Fibroblast of lung (primary cell): Measurements from ENCODE around the gene TAS2R4. TPM values are rescaled to one million over a fixed set of nuclear protein-coding genes. Genes with fewer than 3 reads are reported as not detected.

ENCODE experiments used
- DNase-seq, 2 donors: peaks; one replicate each; pipeline versions ENCODE4 v3.0.0 to v3.0.0-alpha.2; 2010; ENCODE audit warnings: low read depth in 2 of 2
- H2AFZ ChIP-seq: 2 replicates; pipeline ENCODE4 v1.5.1; 2012; ENCODE audit warnings: low read length, control low read depth, inconsistent platforms
- H3K27ac ChIP-seq: 2 replicates; pipeline ENCODE4 v1.5.1; 2011; ENCODE audit warnings: low read length, control low read depth; ENCODE audit not compliant: insufficient read depth
- H3K27me3 ChIP-seq: 2 replicates; pipeline ENCODE4 v1.5.1; 2011; ENCODE audit warnings: mild to moderate bottlenecking, low read length; ENCODE audit not compliant: control insufficient read depth, insufficient read depth
- H3K36me3 ChIP-seq: 2 replicates; pipeline ENCODE4 v1.5.1; 2011; ENCODE audit warnings: low read length; ENCODE audit not compliant: control insufficient read depth, insufficient read depth
- H3K4me1 ChIP-seq: 2 replicates; pipeline ENCODE4 v1.5.1; 2011; ENCODE audit warnings: low read length; ENCODE audit not compliant: control insufficient read depth, insufficient read depth; ENCODE audit errors: extremely low read depth
- H3K4me2 ChIP-seq: 2 replicates; pipeline ENCODE4 v1.5.1; 2011; ENCODE audit warnings: low read length, control low read depth; ENCODE audit not compliant: insufficient read depth; ENCODE audit errors: extremely low read depth
- H3K4me3 ChIP-seq, 4 experiments: fragments of 200-600 bp in 1 of 4; sonication (generic) in 1 of 4; replicated peaks in 1 of 4; 2 replicates each; pipeline ENCODE4 v1.5.1; 2011 to 2016; ENCODE audit warnings: low read length in 4 of 4, low read depth in 3 of 4, mild to moderate bottlenecking in 3 of 4, control low read depth in 2 of 4, inconsistent platforms in 1 of 4, mixed read lengths in 1 of 4; ENCODE audit not compliant: insufficient read depth in 1 of 4; ENCODE audit errors: control extremely low read depth in 1 of 4
- H3K79me2 ChIP-seq: 2 replicates; pipeline ENCODE4 v1.5.1; 2012; ENCODE audit warnings: mild to moderate bottlenecking, low read length, inconsistent platforms; ENCODE audit not compliant: control insufficient read depth, insufficient read depth
- H3K9ac ChIP-seq: 2 replicates; pipeline ENCODE4 v1.5.1; 2011; ENCODE audit warnings: mild to moderate bottlenecking, low read length, control low read depth; ENCODE audit not compliant: insufficient read depth
- H3K9me3 ChIP-seq: 2 replicates; pipeline ENCODE4 v1.5.1; 2012; ENCODE audit warnings: low read depth, low read length; ENCODE audit not compliant: control insufficient read depth, insufficient read depth
- H4K20me1 ChIP-seq: 2 replicates; pipeline ENCODE4 v1.5.1; 2011; ENCODE audit warnings: low read length; ENCODE audit not compliant: control insufficient read depth, insufficient read depth; ENCODE audit errors: extremely low read depth
- EZH2 ChIP-seq: IDR thresholded peaks from 2 replicates; pipeline ENCODE4 v1.5.1; 2012; ENCODE audit warnings: low read length, control low read depth, mild to moderate bottlenecking; ENCODE audit errors: missing control alignments
- polyA minus RNA-seq: library from RNA; depleted of rRNA, polyadenylated mRNA; stranded (reverse); fragments of >200 nt; gene quantifications from 2 replicates; pipeline ENCODE4 v1.2.3, GENCODE V29; 2011; ENCODE audit warnings: low replicate concordance
- polyA plus RNA-seq, 2 donors: library from polyadenylated mRNA; depleted of rRNA in 1 of 2; stranded (reverse) in 1 of 2; unstranded in 1 of 2; fragments of >200 nt; gene quantifications; 2 replicates each; pipeline ENCODE4 v1.2.1, GENCODE V29; 2011 to 2012; ENCODE audit warnings: missing spikeins in 1 of 2
- total RNA-seq: library from RNA; depleted of rRNA; stranded (reverse); fragments of >200 nt; gene quantifications from 2 replicates; pipeline ENCODE4 v1.2.1, GENCODE V29; 2014
- TF ChIP-seq, protein P1 (sequence below), 2 donors: IDR thresholded peaks in 1 of 2; conservative IDR thresholded peaks in 1 of 2; 1 replicate in 1 of 2; 2 replicates in 1 of 2; pipeline ENCODE4 v1.5.1; 2011 to 2012; ENCODE audit warnings: low read length in 2 of 2, control low read depth in 1 of 2, inconsistent platforms in 1 of 2, low read depth in 1 of 2, mild to moderate bottlenecking in 1 of 2

Gene TAS2R4, protein sequence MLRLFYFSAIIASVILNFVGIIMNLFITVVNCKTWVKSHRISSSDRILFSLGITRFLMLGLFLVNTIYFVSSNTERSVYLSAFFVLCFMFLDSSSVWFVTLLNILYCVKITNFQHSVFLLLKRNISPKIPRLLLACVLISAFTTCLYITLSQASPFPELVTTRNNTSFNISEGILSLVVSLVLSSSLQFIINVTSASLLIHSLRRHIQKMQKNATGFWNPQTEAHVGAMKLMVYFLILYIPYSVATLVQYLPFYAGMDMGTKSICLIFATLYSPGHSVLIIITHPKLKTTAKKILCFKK
- total RNA-seq (1.5 TPM in 2 replicates), polyA plus RNA-seq (0.02 and 0.06 TPM in 2 replicates), polyA minus RNA-seq (not detected in 2 replicates)
- polyA plus RNA-seq (2012) = not detected in 2 replicates

DNA sequence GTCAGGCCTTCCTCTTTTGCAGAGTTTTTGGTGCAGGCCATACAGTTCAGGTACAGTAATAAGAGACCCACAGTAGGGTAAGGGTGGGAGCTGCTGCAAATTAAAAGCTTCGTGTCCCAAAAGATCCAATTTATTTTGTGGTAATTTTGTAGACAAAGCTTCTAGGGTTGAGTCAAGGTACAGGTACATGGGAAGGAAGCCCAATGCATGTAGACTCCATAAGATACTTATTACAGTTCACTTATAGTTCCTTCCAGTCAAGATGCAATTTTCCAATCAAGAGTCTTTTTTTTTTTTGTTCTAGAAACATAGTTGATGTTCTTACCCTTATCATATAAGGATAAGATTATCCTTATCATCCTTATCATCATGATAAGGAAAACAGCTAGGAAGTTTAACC is at the start of gene TAS2R4:
TAS2R4 (plus strand) TSS at position 301 of the 400 bp plus-strand sequence. CDS start 1,815 bp downstream, outside the sequence.
- Histone ChIP-seq H3K4me1 (no peaks in the 10 kb centered on the region), H3K4me3 (no peak within 1 kb of the TSS), H3K36me3 (no peaks in the 10 kb centered on the region), H3K27me3 (no peaks in the 10 kb centered on the region), H3K4me2 (no peak within 1 kb of the TSS), H3K27ac (no peak within 1 kb of the TSS), H4K20me1 (no peaks in the 10 kb centered on the region), H3K9ac (no peak within 1 kb of the TSS), H3K79me2 (no peaks in the 10 kb centered on the region), H2AFZ (no peak within 1 kb of the TSS), H3K9me3 (no peaks in the 10 kb centered on the region)
- TF ChIP-seq, protein P1, sequence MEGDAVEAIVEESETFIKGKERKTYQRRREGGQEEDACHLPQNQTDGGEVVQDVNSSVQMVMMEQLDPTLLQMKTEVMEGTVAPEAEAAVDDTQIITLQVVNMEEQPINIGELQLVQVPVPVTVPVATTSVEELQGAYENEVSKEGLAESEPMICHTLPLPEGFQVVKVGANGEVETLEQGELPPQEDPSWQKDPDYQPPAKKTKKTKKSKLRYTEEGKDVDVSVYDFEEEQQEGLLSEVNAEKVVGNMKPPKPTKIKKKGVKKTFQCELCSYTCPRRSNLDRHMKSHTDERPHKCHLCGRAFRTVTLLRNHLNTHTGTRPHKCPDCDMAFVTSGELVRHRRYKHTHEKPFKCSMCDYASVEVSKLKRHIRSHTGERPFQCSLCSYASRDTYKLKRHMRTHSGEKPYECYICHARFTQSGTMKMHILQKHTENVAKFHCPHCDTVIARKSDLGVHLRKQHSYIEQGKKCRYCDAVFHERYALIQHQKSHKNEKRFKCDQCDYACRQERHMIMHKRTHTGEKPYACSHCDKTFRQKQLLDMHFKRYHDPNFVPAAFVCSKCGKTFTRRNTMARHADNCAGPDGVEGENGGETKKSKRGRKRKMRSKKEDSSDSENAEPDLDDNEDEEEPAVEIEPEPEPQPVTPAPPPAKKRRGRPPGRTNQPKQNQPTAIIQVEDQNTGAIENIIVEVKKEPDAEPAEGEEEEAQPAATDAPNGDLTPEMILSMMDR (conservative IDR thresholded peaks at IDR 0.05 in 1 of 2, IDR thresholded peaks at IDR 0.05 in 1 of 2; ENCODE audit: low read depth in 1 of 2, low read length in 2 of 2) = no peak
- TF ChIP-seq EZH2 = no peak
- no peak for DNase-seq

DNA sequence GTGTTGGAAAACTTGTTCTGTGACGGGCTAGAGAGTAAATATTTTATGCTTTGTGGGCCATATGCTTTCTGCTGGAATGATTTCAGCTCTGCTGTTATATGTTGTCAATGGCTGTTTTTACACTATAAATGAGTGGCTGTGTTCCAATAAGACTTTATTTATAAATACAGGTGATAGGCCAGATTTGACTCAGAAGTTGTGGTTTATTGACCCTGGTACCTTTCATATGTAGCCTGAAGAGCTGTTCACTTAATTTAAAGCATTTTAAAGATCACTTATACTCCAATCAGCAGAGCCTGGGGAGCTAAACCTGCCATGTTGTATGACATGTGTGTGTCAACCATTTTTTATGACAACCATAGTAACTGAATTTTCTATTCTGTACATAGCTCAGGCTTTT is 47.5 kb upstream of the TAS2R4 start:
- Histone ChIP-seq H3K4me1 (no peaks in the 10 kb centered on the region), H4K20me1 (no peaks in the 10 kb centered on the region)
- TF ChIP-seq EZH2 = no peak
- TF ChIP-seq, protein P1 (conservative IDR thresholded peaks at IDR 0.05 in 1 of 2, IDR thresholded peaks at IDR 0.05 in 1 of 2; ENCODE audit: low read depth in 1 of 2, low read length in 2 of 2) = no peak

GRCh38 chr7:141731476-141732149 is 44.9 kb upstream of the TAS2R4 start:
- H3K27ac ChIP-seq = no peak overlapping the region
- H4K20me1 ChIP-seq = no peaks in the 10 kb centered on the region
- H3K79me2 ChIP-seq = no peaks in the 10 kb centered on the region
- H3K4me3 ChIP-seq = peak overlapping the region in 1 of 4 experiments; percentile 17
- H3K9me3 ChIP-seq = no peaks in the 10 kb centered on the region
- TF ChIP-seq EZH2 = no peak
- TF ChIP-seq, protein P1 (conservative IDR thresholded peaks at IDR 0.05 in 1 of 2, IDR thresholded peaks at IDR 0.05 in 1 of 2; ENCODE audit: low read depth in 1 of 2, low read length in 2 of 2) = no peak
- H3K9ac ChIP-seq = no peak overlapping the region
- H3K4me2 ChIP-seq = no peak overlapping the region
- no peaks in the 10 kb centered on the region for H3K36me3 ChIP-seq
- H3K4me1 ChIP-seq = no peaks in the 10 kb centered on the region
- no peak overlapping the region for H2AFZ ChIP-seq
- no peak for DNase-seq
- no peaks in the 10 kb centered on the region for H3K27me3 ChIP-seq

More for the DNA sequence above, 47.5 kb upstream of the TAS2R4 start:
- DNase-seq = no peak
- H3K9ac ChIP-seq = no peak overlapping the region
- no peak overlapping the region for H3K4me3 ChIP-seq
- no peaks in the 10 kb centered on the region for H3K36me3 ChIP-seq
- no peak overlapping the region for H3K4me2 ChIP-seq
- H3K9me3 ChIP-seq = no peaks in the 10 kb centered on the region
- H2AFZ ChIP-seq = no peak overlapping the region
- H3K27me3 ChIP-seq = no peaks in the 10 kb centered on the region
- no peak overlapping the region for H3K27ac ChIP-seq
- no peaks in the 10 kb centered on the region for H3K79me2 ChIP-seq
